Mammary epithelial cell (primary cell): ENCODE measurements around the gene ADCK2.

Experiments used
- EZH2 ChIP-seq: IDR thresholded peaks from 2 replicates; pipeline ENCODE4 v1.6.1; 2012; ENCODE audit warnings: low read length, inconsistent platforms, borderline replicate concordance
- TF ChIP-seq, protein P1 (sequence below), 2 donors: IDR thresholded peaks in 1 of 2; conservative IDR thresholded peaks in 1 of 2; 2 replicates each; pipeline ENCODE4 v1.5.1; 2011 to 2012; ENCODE audit warnings: inconsistent platforms in 2 of 2, low read length in 2 of 2, mild to moderate bottlenecking in 2 of 2, control low read depth in 1 of 2, low read depth in 1 of 2; ENCODE audit not compliant: insufficient read depth in 1 of 2; ENCODE audit errors: extremely low read depth in 1 of 2

GRCh38 chr7:140654109-140654387 is 18.7 kb upstream of the ADCK2 start:
- no peak for TF ChIP-seq EZH2
- TF ChIP-seq, protein P1, sequence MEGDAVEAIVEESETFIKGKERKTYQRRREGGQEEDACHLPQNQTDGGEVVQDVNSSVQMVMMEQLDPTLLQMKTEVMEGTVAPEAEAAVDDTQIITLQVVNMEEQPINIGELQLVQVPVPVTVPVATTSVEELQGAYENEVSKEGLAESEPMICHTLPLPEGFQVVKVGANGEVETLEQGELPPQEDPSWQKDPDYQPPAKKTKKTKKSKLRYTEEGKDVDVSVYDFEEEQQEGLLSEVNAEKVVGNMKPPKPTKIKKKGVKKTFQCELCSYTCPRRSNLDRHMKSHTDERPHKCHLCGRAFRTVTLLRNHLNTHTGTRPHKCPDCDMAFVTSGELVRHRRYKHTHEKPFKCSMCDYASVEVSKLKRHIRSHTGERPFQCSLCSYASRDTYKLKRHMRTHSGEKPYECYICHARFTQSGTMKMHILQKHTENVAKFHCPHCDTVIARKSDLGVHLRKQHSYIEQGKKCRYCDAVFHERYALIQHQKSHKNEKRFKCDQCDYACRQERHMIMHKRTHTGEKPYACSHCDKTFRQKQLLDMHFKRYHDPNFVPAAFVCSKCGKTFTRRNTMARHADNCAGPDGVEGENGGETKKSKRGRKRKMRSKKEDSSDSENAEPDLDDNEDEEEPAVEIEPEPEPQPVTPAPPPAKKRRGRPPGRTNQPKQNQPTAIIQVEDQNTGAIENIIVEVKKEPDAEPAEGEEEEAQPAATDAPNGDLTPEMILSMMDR (conservative IDR thresholded peaks at IDR 0.05 in 1 of 2, IDR thresholded peaks at IDR 0.05 in 1 of 2; ENCODE audit: extremely low read depth in 1 of 2, insufficient read depth in 1 of 2, low read depth in 1 of 2, low read length in 2 of 2) = no peak
